ENCODE measurements around the gene ABHD10.

DNA sequence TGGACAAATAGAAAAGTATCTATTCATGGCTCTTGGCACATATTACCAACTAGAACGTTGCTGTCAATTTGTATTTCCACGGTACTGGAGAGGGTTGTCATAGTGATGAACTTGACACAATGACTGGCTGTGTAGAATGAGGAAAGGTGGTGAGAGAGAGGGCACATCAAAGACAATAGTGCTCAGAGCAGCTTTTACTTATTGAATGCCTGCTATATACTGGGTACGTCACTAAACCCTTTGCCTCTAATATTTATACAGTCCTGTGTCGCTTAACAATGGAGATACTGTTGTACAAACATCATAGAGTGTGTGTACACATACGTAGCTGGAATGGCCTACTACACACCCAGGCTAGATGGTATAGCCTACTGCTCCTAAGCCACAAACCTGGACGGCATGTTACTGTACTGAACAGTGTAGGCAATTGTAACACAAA lies 64.0 kb downstream of the ABHD10 start:
- TF ChIP-seq, protein P1, sequence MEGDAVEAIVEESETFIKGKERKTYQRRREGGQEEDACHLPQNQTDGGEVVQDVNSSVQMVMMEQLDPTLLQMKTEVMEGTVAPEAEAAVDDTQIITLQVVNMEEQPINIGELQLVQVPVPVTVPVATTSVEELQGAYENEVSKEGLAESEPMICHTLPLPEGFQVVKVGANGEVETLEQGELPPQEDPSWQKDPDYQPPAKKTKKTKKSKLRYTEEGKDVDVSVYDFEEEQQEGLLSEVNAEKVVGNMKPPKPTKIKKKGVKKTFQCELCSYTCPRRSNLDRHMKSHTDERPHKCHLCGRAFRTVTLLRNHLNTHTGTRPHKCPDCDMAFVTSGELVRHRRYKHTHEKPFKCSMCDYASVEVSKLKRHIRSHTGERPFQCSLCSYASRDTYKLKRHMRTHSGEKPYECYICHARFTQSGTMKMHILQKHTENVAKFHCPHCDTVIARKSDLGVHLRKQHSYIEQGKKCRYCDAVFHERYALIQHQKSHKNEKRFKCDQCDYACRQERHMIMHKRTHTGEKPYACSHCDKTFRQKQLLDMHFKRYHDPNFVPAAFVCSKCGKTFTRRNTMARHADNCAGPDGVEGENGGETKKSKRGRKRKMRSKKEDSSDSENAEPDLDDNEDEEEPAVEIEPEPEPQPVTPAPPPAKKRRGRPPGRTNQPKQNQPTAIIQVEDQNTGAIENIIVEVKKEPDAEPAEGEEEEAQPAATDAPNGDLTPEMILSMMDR (IDR thresholded peaks at IDR 0.05; ENCODE audit: borderline replicate concordance, extremely low read depth, low read length, poor library complexity, severe bottlenecking): no peak
- TF ChIP-seq EZH2 (IDR thresholded peaks at IDR 0.05; ENCODE audit: borderline replicate concordance, low read depth, low read length, severe bottlenecking): no peak

Data from DND-41 (cell line).